H54 (cell line): ENCODE measurements around the gene RCVRN.

Experiments used
- DNase-seq: peaks from one replicate; pipeline ENCODE4 v3.0.0; 2011; ENCODE audit warnings: low spot score, mixed read lengths; ENCODE audit not compliant: insufficient read length
- FAIRE-seq: peaks from 3 replicates; lab custom pipeline; 2011; peaks lifted over from hg19 to GRCh38; lab: Jason Lieb, UNC
- POLR2A ChIP-seq: IDR thresholded peaks from 2 replicates; pipeline ENCODE4 v1.6.1; 2011; ENCODE audit warnings: low read depth, mild to moderate bottlenecking, low read length

RCVRN gene

DNA sequence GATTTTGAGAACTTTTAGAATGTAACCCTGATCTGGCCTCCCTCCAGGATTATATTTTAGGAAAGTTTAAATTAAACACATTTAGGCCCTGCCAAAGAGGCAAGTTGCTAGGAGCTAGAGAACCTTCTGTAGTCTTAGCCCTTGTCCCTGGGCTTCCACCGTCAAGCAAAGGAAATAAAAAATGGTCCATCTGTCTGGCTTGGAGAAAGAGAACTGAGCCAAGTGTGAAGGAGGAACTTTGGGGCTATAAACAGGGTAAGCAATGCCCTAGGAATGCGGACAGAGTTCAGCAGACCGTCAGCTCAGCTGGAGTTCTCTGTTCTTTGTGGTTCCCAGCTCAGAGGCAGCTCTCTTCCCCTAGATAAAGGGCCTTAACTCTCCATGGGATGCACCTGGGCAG is 29.6 kb downstream of the RCVRN start:
- DNase-seq (peak; percentile 64), FAIRE-seq (peak; percentile 72)
- no peak for TF ChIP-seq POLR2A

DNA sequence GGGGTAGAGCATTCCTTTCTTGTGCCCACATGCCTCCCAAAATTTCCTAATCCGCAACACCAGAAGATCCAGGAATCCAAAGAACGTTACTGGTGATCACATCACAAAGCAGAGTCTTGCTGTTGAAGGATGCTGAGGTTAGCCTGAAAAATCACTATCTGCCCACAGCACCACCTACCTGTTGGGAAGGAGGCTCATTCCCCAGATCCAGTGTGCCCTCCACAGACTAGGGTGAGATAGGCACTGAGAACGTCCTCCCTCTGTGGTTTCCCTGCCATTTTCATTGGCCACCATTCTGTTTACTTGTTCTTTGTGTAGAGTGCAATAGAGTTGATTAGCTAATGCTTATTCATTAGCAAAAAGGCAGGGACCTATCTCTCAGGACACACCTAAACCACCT is 30.3 kb downstream of the RCVRN start:
- no peak for TF ChIP-seq POLR2A
- no peak for FAIRE-seq

DNA sequence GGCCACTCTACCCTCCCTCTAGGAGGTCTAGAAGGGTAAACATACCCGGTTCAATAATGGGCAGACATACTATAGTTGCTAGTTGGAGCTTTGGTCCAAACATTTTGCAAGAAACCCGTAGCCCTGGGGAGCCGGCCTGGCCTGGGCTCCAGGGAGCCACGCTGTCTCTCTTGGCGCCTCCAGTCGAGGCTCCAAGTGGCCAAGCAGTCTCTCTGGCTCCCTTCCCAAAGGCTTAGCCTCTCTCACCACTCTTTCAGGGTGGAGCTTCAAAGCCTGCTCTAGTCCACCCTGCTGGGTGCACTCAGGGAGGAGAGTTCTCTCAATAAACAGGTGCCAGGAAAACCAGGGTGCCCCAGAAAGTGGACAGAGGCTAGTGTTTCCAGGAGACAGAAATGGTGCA is 32.2 kb downstream of the RCVRN start:
- DNase-seq (no peak), FAIRE-seq (no peak)
- TF ChIP-seq POLR2A = no peak

More for the DNA sequence above, 30.3 kb downstream of the RCVRN start:
- DNase-seq = no peak

DNA sequence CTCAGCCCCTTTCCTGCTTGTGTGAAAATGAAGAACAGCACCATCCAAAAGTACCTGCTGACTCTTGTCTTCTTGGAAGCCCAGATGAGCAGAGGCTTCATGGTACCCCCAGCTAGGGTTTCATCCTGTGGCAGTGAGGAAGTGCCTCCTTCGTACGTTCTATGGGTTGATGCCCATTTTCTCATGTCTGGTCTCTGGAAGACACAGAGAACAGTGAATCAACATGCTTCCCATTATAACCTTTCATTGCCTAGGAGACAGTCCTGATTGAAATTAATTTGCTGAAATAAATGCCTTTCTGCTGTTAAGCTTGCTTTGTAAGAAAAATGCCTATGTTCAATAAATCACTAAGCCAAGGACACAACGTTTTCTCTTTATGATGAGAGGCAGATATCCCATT is 36.5 kb downstream of the RCVRN start:
- FAIRE-seq (no peak), DNase-seq (no peak)
- TF ChIP-seq POLR2A = no peak

DNA sequence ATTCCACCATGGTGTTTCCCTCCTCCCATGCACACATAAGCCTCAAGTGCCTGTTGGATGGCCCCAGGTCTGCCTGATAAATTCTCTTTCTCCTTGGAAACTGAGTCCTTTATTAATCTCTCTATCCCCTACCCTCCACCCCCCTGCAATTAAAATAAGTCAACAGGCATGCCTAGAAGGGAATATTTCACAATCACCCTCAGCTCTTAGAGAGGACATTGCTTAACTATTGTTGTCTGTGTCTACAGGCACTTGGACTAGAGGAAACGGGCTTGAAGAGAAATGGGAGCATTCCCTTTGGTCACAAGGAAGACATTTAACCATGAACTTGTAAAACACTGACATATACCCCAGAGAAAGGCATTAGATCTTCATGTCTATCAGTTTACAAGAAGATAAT is 39.5 kb downstream of the RCVRN start:
- FAIRE-seq (no peak), DNase-seq (no peak)
- TF ChIP-seq POLR2A = no peak

DNA sequence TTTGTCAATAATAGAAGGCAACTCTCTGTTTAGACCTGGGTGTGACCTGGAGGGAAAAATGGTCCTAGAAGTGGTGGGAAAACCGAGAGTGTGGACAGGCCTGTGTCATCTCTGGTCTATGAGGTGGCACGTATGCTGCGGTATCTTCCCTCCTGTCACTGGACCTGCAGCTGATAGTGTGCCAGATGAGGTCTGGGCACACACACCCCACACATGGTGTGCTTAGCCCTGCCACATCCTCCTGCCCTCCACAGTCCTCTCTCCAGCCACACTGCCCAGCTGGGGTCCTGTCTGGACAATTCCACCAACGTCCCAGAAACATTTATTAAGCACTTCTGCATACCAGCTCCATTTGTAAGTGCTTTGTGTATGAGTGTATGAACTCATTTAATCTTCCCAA is 42.1 kb downstream of the RCVRN start:
- no peak for TF ChIP-seq POLR2A
- DNase-seq (no peak), FAIRE-seq (no peak)

DNA sequence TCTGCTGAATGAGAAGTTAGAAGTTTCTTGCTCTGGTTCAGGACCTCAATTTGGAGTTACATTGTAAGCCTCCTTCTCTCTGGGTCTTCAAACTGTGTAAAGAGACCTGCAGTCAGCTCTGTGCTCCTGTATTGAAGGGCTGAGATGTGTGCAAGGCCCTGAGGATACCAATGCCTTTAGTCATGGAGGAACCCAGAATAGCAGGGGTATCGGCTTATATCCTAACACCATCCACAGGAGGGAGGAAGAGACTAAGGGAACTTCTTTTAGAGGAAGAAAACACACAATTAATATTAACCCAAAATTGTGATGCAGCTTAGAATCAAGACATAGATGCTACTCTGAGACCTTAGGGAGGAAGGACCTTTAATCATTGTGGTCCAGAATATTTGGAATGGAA is 42.9 kb downstream of the RCVRN start:
- no peak for FAIRE-seq
- TF ChIP-seq POLR2A = no peak
- DNase-seq = no peak

DNA sequence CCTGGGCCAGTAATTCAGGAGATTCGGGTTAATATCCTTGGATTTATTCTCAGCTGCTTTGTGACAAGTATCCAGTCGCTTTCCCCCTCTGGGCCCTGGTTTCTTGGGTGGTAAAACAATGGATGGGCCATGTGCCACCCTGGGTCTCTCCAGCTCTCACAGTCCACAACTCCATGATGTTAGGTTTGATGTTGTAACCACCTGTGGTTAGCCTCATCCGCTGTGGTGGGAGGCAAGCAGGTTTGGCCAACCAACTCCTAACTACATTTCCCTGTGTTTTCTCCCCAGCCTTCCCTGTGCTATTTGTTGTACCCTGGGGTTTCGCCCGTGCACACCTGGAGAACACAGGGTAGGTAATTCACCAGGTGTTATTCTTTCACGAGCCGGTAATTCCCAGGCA is 44.2 kb downstream of the RCVRN start:
- no peak for TF ChIP-seq POLR2A
- DNase-seq = no peak
- FAIRE-seq = no peak

DNA sequence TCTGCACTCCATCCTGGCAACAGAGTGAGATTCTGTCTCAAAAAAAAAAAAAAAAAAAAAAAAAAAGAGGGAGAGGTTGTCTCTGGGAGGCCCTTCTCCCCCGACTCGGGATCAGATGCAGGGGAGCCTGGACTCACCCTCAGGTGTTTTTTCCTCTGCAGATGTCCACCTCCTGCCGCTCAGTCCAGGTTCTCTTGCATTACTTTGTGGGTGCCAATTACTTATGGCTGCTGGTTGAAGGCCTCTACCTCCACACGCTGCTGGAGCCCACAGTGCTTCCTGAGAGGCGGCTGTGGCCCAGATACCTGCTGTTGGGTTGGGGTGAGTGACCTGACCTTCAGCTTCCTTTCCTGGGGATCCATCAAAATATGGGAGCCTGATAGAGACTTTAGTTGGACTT is 45.3 kb downstream of the RCVRN start:
- FAIRE-seq (no peak), DNase-seq (no peak)
- no peak for TF ChIP-seq POLR2A

DNA sequence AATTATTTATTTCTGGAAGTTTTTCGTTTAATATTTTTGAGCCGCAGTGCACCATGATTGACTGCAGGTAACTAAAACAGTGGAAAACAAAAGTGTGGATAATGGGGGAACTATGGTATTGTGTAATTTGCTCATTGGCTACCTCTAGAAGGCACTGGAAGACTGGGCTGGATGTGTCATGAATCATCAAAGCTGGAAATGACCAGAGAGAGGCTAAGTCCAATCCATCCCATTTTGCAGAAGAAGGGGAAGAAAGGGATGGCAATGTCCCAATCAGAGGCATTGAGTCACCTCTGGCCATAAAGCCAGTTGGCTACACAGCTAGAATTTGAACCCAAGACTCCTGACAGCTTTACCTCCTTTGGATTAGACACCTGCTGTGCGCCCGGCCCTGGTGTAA is 50.0 kb downstream of the RCVRN start:
- TF ChIP-seq POLR2A = no peak
- DNase-seq (no peak), FAIRE-seq (no peak)

DNA sequence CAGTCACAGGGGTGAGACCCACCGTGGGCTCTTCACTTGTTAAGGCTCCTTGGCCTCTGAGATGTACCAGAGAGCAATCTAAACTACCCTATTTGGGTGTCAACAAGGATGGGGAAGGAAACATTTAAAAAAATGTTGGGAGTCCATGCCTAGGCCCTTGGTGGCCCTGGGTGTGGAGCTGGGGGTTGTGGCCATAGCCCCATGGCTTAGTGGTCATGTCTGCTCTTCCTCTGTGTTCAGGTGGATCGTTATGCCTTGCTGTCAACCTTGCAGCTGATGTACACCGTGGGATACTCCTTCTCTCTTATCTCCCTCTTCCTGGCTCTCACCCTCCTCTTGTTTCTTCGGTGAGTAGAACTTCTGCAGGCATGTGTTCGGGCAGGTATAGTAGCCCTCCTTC is 50.8 kb downstream of the RCVRN start:
- DNase-seq (no peak), FAIRE-seq (no peak)
- no peak for TF ChIP-seq POLR2A

DNA sequence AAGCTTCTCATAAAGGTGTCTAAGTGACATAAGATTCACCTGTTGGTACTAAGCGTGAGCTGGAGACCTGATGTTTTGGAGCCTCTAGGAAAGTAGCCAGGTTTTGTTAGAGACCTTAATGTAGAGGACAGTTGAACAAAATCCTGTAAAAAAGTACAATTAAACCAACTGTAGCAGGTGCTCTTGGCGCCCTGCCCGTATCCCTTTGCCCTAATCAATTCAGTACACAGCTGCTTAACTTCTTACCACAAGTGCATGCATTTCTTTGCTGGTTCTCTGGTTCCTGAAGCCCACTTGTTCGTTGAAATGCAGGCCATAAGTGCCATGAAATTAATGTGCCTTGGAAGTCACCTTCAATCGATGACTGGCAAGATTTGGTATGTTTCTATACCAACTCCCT is 54.9 kb downstream of the RCVRN start:
- no peak for TF ChIP-seq POLR2A
- DNase-seq = no peak
- no peak for FAIRE-seq
